Measurements from ENCODE around the gene HS3ST6. TPM values are rescaled to one million over a fixed set of nuclear protein-coding genes. Genes with fewer than 3 reads are reported as not detected.

Gene HS3ST6
- total and polyA plus RNA-seq, 2 donors (not counting 3 experiments of a cell fraction or from before 2014, with no cell fraction given): not detected

DNA sequence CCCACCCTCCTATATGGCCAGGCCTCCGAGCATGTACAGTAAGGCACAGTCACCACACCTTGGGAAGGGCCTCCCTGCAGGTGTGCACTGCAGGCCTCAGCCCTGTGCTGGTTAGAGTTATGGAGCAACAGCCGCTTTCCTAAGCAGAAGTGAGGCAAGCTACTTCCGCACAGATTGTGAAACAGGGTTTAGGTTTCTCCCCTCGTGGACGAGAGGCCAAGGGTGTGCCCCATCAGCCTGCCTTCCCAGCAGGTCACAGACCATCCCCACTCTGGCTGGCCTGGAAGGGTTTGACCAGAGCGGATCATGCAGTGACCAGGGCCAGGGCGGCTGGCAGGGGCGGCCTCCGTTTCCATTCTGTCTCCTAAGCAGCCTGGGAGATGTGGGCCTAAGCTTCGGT lies 20.1 kb upstream of the HS3ST6 start:
- FAIRE-seq (no peak), DNase-seq (ENCODE audit: low read depth, low spot score) (no peak)
- H3K9me1 ChIP-seq (replicated peaks; ENCODE audit: control insufficient read depth, extremely low read depth, insufficient read depth, low read length): no peaks in the 10 kb centered on the region
- TSS peak; percentile 10 for BruUV-seq (replicated peaks)
- no peaks in the 10 kb centered on the region for H3K9me3 ChIP-seq (replicated peaks; ENCODE audit: control insufficient read depth, insufficient read depth, low read length)
- H3K9ac ChIP-seq (replicated peaks; ENCODE audit: extremely low read depth, insufficient read depth, low read length): no peak overlapping the region
- H3K36me3 ChIP-seq (ENCODE audit: control insufficient read depth in 2 of 2, extremely low read depth in 1 of 2, insufficient read depth in 2 of 2, low read length in 2 of 2): peaks cover 0 to 15% of the 10 kb centered on the region in 2 experiments
- no peak overlapping the region for H3K4me3 ChIP-seq (replicated peaks in 1 of 3; ENCODE audit: insufficient read depth in 1 of 3, low read depth in 1 of 3, low read length in 3 of 3)
- POLR2A ChIA-PET: no interaction called here
- H2AFZ ChIP-seq (ENCODE audit: low read depth, low read length): no peak overlapping the region
- TF ChIP-seq MYC (IDR thresholded peaks at IDR 0.05; ENCODE audit: low read depth, low read length) (no peak), JUN (IDR thresholded peaks at IDR 0.05; ENCODE audit: borderline replicate concordance, insufficient read depth, insufficient read length, low read depth) (no peak), POLR2AphosphoS5 (IDR thresholded peaks at IDR 0.05; ENCODE audit: insufficient read depth, low read depth, low read length) (no peak), FOS (IDR thresholded peaks at IDR 0.05; ENCODE audit: borderline replicate concordance, insufficient read depth, low read length) (no peak), GATA2 (IDR thresholded peaks at IDR 0.05; ENCODE audit: insufficient read depth, insufficient read length, low read depth, low read length) (no peak), POLR2A (IDR thresholded peaks at IDR 0.05; ENCODE audit: low read depth, low read length) (no peak), EZH2 (IDR thresholded peaks at IDR 0.05; ENCODE audit: borderline replicate concordance, low read depth, low read length, severe bottlenecking) (no peak)
- TF ChIP-seq, protein P1, sequence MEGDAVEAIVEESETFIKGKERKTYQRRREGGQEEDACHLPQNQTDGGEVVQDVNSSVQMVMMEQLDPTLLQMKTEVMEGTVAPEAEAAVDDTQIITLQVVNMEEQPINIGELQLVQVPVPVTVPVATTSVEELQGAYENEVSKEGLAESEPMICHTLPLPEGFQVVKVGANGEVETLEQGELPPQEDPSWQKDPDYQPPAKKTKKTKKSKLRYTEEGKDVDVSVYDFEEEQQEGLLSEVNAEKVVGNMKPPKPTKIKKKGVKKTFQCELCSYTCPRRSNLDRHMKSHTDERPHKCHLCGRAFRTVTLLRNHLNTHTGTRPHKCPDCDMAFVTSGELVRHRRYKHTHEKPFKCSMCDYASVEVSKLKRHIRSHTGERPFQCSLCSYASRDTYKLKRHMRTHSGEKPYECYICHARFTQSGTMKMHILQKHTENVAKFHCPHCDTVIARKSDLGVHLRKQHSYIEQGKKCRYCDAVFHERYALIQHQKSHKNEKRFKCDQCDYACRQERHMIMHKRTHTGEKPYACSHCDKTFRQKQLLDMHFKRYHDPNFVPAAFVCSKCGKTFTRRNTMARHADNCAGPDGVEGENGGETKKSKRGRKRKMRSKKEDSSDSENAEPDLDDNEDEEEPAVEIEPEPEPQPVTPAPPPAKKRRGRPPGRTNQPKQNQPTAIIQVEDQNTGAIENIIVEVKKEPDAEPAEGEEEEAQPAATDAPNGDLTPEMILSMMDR (IDR thresholded peaks at IDR 0.05; ENCODE audit: extremely low read depth in 1 of 2, insufficient read depth in 1 of 2, low read depth in 1 of 2, low read length in 2 of 2): no peak
- TF ChIP-seq, protein P2, sequence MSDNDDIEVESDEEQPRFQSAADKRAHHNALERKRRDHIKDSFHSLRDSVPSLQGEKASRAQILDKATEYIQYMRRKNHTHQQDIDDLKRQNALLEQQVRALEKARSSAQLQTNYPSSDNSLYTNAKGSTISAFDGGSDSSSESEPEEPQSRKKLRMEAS (IDR thresholded peaks at IDR 0.05; ENCODE audit: insufficient read depth, insufficient read length): no peak
- CTCF ChIA-PET: no interaction called here
- dilution Hi-C loops (cut with MboI; ENCODE audit: extremely low pct_ligation_motif_present, low sequenced_read_pairs): no loop called here
- no peak overlapping the region for H3K27ac ChIP-seq (ENCODE audit: insufficient read depth, low read depth, low read length)
- peaks cover 9% of the 10 kb centered on the region for H3K4me1 ChIP-seq (ENCODE audit: control insufficient read depth, extremely low read depth, insufficient read depth, low read length)
- no peaks in the 10 kb centered on the region for H4K20me1 ChIP-seq (replicated peaks; ENCODE audit: control insufficient read depth, extremely low read depth, insufficient read depth, low read length)
- intact Hi-C loops (cut with micrococcal nuclease): no loop called here
- H3K79me2 ChIP-seq (ENCODE audit: control insufficient read depth, insufficient read depth, low read length): no peaks in the 10 kb centered on the region
- no peak overlapping the region for H3K4me2 ChIP-seq (ENCODE audit: insufficient read depth, low read length)
- H3K27me3 ChIP-seq (ENCODE audit: control insufficient read depth in 2 of 2, insufficient read depth in 2 of 2, low read length in 2 of 2): no peaks in the 10 kb centered on the region
